SU-DHL-6 (cell line): ENCODE data around the gene AQP2.

Source experiments
- EZH2phosphoT487 ChIP-seq: fragments of 200-600 bp; sonication (generic), shearing (Covaris generic); conservative IDR thresholded peaks from 2 replicates; pipeline ENCODE4 v1.6.1; 2018; ENCODE audit warnings: mild to moderate bottlenecking, antibody characterized with exemption, low read length, moderate library complexity, mixed read lengths
- TF ChIP-seq, protein P1 (sequence below): fragments of 200-600 bp; sonication (generic); IDR thresholded peaks from one replicate; pipeline ENCODE4 v1.5.1; 2017; ENCODE audit warnings: antibody characterized with exemption, mild to moderate bottlenecking, low read length, moderate library complexity; ENCODE audit not compliant: insufficient read depth, poor library complexity, severe bottlenecking

DNA sequence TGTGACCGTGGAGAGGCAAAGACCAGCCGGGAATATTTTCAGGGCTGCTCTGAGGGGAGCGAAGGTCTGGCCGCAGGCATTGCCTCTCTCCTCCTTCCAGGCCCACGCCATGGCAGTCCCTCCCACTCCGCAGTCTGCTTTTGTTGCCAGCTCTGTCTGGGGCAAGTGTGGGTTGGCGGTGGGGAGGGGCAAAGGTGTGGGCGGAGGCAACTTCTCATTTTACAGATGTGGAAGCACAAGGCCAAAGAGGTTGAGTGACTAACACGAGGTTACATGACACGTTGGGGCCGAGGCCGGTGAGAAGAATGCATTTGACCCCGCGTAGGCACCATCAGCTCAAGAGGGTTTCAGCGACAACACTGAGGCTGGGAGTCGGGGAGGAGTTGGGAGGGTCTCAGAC, 40.7 kb upstream of the AQP2 start:
- TF ChIP-seq, protein P1, sequence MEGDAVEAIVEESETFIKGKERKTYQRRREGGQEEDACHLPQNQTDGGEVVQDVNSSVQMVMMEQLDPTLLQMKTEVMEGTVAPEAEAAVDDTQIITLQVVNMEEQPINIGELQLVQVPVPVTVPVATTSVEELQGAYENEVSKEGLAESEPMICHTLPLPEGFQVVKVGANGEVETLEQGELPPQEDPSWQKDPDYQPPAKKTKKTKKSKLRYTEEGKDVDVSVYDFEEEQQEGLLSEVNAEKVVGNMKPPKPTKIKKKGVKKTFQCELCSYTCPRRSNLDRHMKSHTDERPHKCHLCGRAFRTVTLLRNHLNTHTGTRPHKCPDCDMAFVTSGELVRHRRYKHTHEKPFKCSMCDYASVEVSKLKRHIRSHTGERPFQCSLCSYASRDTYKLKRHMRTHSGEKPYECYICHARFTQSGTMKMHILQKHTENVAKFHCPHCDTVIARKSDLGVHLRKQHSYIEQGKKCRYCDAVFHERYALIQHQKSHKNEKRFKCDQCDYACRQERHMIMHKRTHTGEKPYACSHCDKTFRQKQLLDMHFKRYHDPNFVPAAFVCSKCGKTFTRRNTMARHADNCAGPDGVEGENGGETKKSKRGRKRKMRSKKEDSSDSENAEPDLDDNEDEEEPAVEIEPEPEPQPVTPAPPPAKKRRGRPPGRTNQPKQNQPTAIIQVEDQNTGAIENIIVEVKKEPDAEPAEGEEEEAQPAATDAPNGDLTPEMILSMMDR = no peak
- TF ChIP-seq EZH2phosphoT487 = no peak
